ENCODE measurements around the gene DMD. TPM values are rescaled to one million over a fixed set of nuclear protein-coding genes. Genes with fewer than 3 reads are reported as not detected.

DMD gene
- total RNA-seq, 1 experiment from 2014 or later: 2.2 TPM

DNA sequence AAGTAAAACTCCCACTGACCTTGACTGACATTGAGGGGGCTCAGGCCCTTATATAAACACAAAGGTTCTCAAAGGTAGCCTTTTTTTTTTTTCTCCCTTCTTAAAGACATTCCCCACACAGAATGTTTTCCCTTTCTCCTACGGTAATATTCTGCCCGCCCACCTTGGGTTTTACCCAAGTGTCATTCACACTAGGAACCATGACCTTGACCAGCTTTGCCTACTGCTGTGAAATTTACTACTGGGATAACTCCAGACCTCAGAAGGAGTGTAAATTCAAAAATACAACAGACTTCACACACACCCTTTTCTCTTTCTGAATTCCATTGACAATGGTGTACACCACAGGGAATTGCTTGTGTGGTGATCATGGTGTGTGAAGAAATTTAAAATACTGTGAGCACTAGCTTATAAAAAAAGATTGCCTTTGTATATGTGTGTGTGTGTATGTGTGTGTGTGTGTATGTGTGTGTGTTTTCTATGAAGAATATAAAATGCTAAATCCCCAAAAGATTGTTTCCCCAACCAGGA, 1550.0 kb downstream of the DMD start:
- ATAC-seq: no peak
- H3K9me3 ChIP-seq (ENCODE audit: control insufficient read depth, insufficient read depth, low read depth, low read length): no peaks in the 10 kb centered on the region
- H3K4me1 ChIP-seq (ENCODE audit: control insufficient read depth, insufficient read depth, low read length): no peaks in the 10 kb centered on the region
- no TSS peak for BruUV-seq (replicated peaks)
- no peak overlapping the region for H3K4me3 ChIP-seq (ENCODE audit: low read depth in 2 of 2, low read length in 2 of 2)
- no peak overlapping the region for H3K27ac ChIP-seq (ENCODE audit: low read length)
- no peaks in the 10 kb centered on the region for H3K27me3 ChIP-seq (ENCODE audit: control insufficient read depth, insufficient read depth, low read length)
- TF ChIP-seq, protein P1, sequence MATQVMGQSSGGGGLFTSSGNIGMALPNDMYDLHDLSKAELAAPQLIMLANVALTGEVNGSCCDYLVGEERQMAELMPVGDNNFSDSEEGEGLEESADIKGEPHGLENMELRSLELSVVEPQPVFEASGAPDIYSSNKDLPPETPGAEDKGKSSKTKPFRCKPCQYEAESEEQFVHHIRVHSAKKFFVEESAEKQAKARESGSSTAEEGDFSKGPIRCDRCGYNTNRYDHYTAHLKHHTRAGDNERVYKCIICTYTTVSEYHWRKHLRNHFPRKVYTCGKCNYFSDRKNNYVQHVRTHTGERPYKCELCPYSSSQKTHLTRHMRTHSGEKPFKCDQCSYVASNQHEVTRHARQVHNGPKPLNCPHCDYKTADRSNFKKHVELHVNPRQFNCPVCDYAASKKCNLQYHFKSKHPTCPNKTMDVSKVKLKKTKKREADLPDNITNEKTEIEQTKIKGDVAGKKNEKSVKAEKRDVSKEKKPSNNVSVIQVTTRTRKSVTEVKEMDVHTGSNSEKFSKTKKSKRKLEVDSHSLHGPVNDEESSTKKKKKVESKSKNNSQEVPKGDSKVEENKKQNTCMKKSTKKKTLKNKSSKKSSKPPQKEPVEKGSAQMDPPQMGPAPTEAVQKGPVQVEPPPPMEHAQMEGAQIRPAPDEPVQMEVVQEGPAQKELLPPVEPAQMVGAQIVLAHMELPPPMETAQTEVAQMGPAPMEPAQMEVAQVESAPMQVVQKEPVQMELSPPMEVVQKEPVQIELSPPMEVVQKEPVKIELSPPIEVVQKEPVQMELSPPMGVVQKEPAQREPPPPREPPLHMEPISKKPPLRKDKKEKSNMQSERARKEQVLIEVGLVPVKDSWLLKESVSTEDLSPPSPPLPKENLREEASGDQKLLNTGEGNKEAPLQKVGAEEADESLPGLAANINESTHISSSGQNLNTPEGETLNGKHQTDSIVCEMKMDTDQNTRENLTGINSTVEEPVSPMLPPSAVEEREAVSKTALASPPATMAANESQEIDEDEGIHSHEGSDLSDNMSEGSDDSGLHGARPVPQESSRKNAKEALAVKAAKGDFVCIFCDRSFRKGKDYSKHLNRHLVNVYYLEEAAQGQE (IDR thresholded peaks at IDR 0.05; ENCODE audit: insufficient read depth in 1 of 2, low read depth in 2 of 2, low read length in 1 of 2): no peak
- TF ChIP-seq, protein P2, sequence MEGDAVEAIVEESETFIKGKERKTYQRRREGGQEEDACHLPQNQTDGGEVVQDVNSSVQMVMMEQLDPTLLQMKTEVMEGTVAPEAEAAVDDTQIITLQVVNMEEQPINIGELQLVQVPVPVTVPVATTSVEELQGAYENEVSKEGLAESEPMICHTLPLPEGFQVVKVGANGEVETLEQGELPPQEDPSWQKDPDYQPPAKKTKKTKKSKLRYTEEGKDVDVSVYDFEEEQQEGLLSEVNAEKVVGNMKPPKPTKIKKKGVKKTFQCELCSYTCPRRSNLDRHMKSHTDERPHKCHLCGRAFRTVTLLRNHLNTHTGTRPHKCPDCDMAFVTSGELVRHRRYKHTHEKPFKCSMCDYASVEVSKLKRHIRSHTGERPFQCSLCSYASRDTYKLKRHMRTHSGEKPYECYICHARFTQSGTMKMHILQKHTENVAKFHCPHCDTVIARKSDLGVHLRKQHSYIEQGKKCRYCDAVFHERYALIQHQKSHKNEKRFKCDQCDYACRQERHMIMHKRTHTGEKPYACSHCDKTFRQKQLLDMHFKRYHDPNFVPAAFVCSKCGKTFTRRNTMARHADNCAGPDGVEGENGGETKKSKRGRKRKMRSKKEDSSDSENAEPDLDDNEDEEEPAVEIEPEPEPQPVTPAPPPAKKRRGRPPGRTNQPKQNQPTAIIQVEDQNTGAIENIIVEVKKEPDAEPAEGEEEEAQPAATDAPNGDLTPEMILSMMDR (IDR thresholded peaks at IDR 0.05): no peak
- TF ChIP-seq TCF7L2 (IDR thresholded peaks at IDR 0.05; ENCODE audit: low read depth, low read length) (no peak), SIN3A (IDR thresholded peaks at IDR 0.05; ENCODE audit: borderline replicate concordance, insufficient read depth, low read depth, low read length) (no peak), POLR2AphosphoS5 (IDR thresholded peaks at IDR 0.05; ENCODE audit: low read depth, low read length) (no peak)
- no peaks in the 10 kb centered on the region for H3K36me3 ChIP-seq (ENCODE audit: control insufficient read depth, insufficient read depth, low read length)
- in situ Hi-C loops (cut with HindIII; ENCODE audit: low pct_unique_long_range_greater_than_20kb, low sequenced_read_pairs): no loop called here
- no peak for DNase-seq (ENCODE audit: low read depth, low spot score)
- intact Hi-C loops (cut with micrococcal nuclease; ENCODE audit: unreplicated experiment): no loop called here
- ChIA-PET POLR2A (no interaction called here), CTCF (no interaction called here)

DNA sequence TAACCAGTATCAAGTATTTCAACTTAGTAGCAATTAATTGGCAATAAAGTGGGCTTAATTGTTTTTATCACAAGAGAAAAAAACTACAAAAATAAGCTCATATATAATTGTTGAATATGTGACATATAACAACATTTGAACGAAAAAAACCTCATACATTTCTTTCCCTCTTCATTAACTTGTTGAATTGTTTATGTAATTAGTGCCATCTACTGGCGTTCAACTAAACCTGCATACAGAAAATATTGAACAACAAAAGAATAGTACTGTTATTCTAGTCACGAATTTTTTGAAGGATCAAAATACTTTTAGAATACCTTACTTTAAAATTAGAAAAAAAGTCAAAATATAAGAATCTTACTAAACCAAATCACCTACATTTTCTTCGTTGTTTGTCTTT, 1553.0 kb downstream of the DMD start:
- ATAC-seq: no peak
- H3K4me3 ChIP-seq (ENCODE audit: low read depth in 2 of 2, low read length in 2 of 2): no peak overlapping the region
- no peaks in the 10 kb centered on the region for H3K4me1 ChIP-seq (ENCODE audit: control insufficient read depth, insufficient read depth, low read length)
- TF ChIP-seq, protein P2 (IDR thresholded peaks at IDR 0.05): peak; percentile 14; the same call in 1 of the 2 replicates
- TF ChIP-seq, protein P1 (IDR thresholded peaks at IDR 0.05; ENCODE audit: insufficient read depth in 1 of 2, low read depth in 2 of 2, low read length in 1 of 2): no peak
- in situ Hi-C loops (cut with HindIII; ENCODE audit: low pct_unique_long_range_greater_than_20kb, low sequenced_read_pairs) (no loop called here), intact Hi-C loops (cut with micrococcal nuclease; ENCODE audit: unreplicated experiment) (loop anchor here (5.0 kb wide), 1 partner anchor 616 kb away; no protein-coding TSS in a partner anchor)
- BruUV-seq (replicated peaks): no TSS peak
- ChIA-PET CTCF (no interaction called here), POLR2A (no interaction called here)
- H3K27me3 ChIP-seq (ENCODE audit: control insufficient read depth, insufficient read depth, low read length): no peaks in the 10 kb centered on the region
- no peaks in the 10 kb centered on the region for H3K9me3 ChIP-seq (ENCODE audit: control insufficient read depth, insufficient read depth, low read depth, low read length)
- H3K36me3 ChIP-seq (ENCODE audit: control insufficient read depth, insufficient read depth, low read length): no peaks in the 10 kb centered on the region
- DNase-seq (ENCODE audit: low read depth, low spot score): peak; percentile 4
- H3K27ac ChIP-seq (ENCODE audit: low read length): no peak overlapping the region

Data from Panc1 (cell line).